Cardiac fibroblast (primary cell): ENCODE data around the gene ANAPC4.
A peak's percentile ranks its signal among the peaks of the same experiment; 100 is the strongest.

ENCODE experiments used
- DNase-seq, 2 donors: peaks; one replicate each; pipeline versions ENCODE4 v3.0.0 to v3.0.0-alpha.2; 2010; ENCODE audit warnings: low read depth in 2 of 2
- H3K4me3 ChIP-seq, 2 donors: replicated peaks in 1 of 2; 1 replicate in 1 of 2; 2 replicates in 1 of 2; pipeline ENCODE4 v1.5.1; 2011; ENCODE audit warnings: low read depth in 2 of 2, low read length in 2 of 2, mild to moderate bottlenecking in 2 of 2, moderate library complexity in 1 of 2
- CTCF ChIP-seq: IDR thresholded peaks from one replicate; pipeline ENCODE4 v1.5.1; 2011; ENCODE audit warnings: low read depth, mild to moderate bottlenecking, low read length, inconsistent platforms

The ANAPC4 gene

GRCh38 chr4:25442863-25443307, 65.8 kb downstream of the ANAPC4 start:
- DNase-seq = no peak
- H3K4me3 ChIP-seq = no peak overlapping the region
- TF ChIP-seq CTCF = no peak

- TF ChIP-seq CTCF = no peak
- no peak for DNase-seq
These were observed 66.8 kb downstream of the ANAPC4 start for GRCh38 chr4:25443851-25444250.

GRCh38 chr4:25446611-25447010, 69.5 kb downstream of the ANAPC4 start:
- no peak for TF ChIP-seq CTCF
- no peak overlapping the region for H3K4me3 ChIP-seq

More at GRCh38 chr4:25443851-25444250, 66.8 kb downstream of the ANAPC4 start:
- H3K4me3 ChIP-seq = no peak overlapping the region

GRCh38 chr4:25448379-25449109, 71.5 kb downstream of the ANAPC4 start:
- no peak for TF ChIP-seq CTCF
- no peak overlapping the region for H3K4me3 ChIP-seq
- peak; percentile 8 to 54 for DNase-seq

More at GRCh38 chr4:25446611-25447010, 69.5 kb downstream of the ANAPC4 start:
- no peak for DNase-seq

GRCh38 chr4:25449270-25449669, 72.2 kb downstream of the ANAPC4 start:
- no peak overlapping the region for H3K4me3 ChIP-seq
- DNase-seq = peak in 1 of 2 donors; percentile 21
- no peak for TF ChIP-seq CTCF

- no peak overlapping the region for H3K4me3 ChIP-seq
- DNase-seq = no peak
- TF ChIP-seq CTCF = no peak
These were observed 72.6 kb downstream of the ANAPC4 start for GRCh38 chr4:25449688-25450087.
